Measurements from ENCODE around the gene CASTOR2.
"Not testable (repeated sequence)": the region's sequence is repeated elsewhere in the genome, so short reads cannot be mapped to it uniquely, and the experiment has no call there.

Gene CASTOR2

GRCh38 chr7:75054744-75055143 lies 90.2 kb downstream of the CASTOR2 start:
- peak; percentile 75 for DNase-seq (ENCODE audit: low spot score)

GRCh38 chr7:75055155-75055554 lies 90.7 kb downstream of the CASTOR2 start:
- DNase-seq (ENCODE audit: low spot score): no peak

- DNase-seq (ENCODE audit: low spot score): no peak
These were observed 91.6 kb downstream of the CASTOR2 start for GRCh38 chr7:75055830-75056772.

GRCh38 chr7:75058406-75058805 lies 93.9 kb downstream of the CASTOR2 start:
- DNase-seq (ENCODE audit: low spot score): no peak

GRCh38 chr7:75064291-75064690 lies 99.8 kb downstream of the CASTOR2 start:
- DNase-seq (ENCODE audit: low spot score): no peak

GRCh38 chr7:75064801-75065200 lies 100.3 kb downstream of the CASTOR2 start:
- DNase-seq (ENCODE audit: low spot score): no peak

GRCh38 chr7:75066521-75066920 lies 102.0 kb downstream of the CASTOR2 start:
- DNase-seq (ENCODE audit: low spot score): no peak

GRCh38 chr7:75072981-75073283 lies 108.4 kb downstream of the CASTOR2 start:
- no peak for DNase-seq (ENCODE audit: low spot score)

GRCh38 chr7:75074262-75074641 lies 109.7 kb downstream of the CASTOR2 start:
- DNase-seq (ENCODE audit: low spot score): not testable (repeated sequence)

Data from globus pallidus (tissue), 1 donor.